NT2/D1 (cell line): Measurements from ENCODE around the gene ZFAND2A.
"Not testable (repeated sequence)": the region's sequence is repeated elsewhere in the genome, so short reads cannot be mapped to it uniquely, and the experiment has no call there.

Source experiments
- DNase-seq: peaks from one replicate; pipeline ENCODE4 v3.0.0-alpha.2; 2011; ENCODE audit warnings: low read depth, low spot score
- H3K27me3 ChIP-seq: 2 replicates; pipeline ENCODE4 v1.6.0; 2011; ENCODE audit warnings: mild to moderate bottlenecking; ENCODE audit not compliant: insufficient read length, insufficient read depth
- H3K36me3 ChIP-seq: 2 replicates; pipeline ENCODE4 v1.6.1; 2011; ENCODE audit warnings: mild to moderate bottlenecking, low read length, mixed read lengths; ENCODE audit not compliant: insufficient read depth, insufficient read length
- H3K4me1 ChIP-seq: 2 replicates; pipeline ENCODE4 v1.5.1; 2011; ENCODE audit not compliant: insufficient read depth, insufficient read length
- H3K4me3 ChIP-seq: 2 replicates; pipeline ENCODE4 v1.5.1; 2011; ENCODE audit warnings: low read depth; ENCODE audit not compliant: insufficient read length
- H3K9ac ChIP-seq: 2 replicates; pipeline ENCODE4 v1.6.0; 2011; ENCODE audit warnings: low read depth; ENCODE audit not compliant: insufficient read length
- H3K9me3 ChIP-seq: 2 replicates; pipeline ENCODE4 v1.5.1; 2011; ENCODE audit warnings: mild to moderate bottlenecking, low read length; ENCODE audit not compliant: insufficient read depth
- SUZ12 ChIP-seq: IDR thresholded peaks from 2 replicates; pipeline ENCODE4 v1.6.1; 2011; ENCODE audit not compliant: insufficient read length, insufficient read depth; ENCODE audit errors: extremely low read depth
- YY1 ChIP-seq: IDR thresholded peaks from 2 replicates; pipeline ENCODE4 v1.6.1; 2011; ENCODE audit not compliant: insufficient read length, insufficient read depth
- ZNF274 ChIP-seq: IDR thresholded peaks from 2 replicates; pipeline ENCODE4 v1.6.1; 2011; ENCODE audit warnings: mild to moderate bottlenecking, low read depth, low read length

The ZFAND2A gene

DNA sequence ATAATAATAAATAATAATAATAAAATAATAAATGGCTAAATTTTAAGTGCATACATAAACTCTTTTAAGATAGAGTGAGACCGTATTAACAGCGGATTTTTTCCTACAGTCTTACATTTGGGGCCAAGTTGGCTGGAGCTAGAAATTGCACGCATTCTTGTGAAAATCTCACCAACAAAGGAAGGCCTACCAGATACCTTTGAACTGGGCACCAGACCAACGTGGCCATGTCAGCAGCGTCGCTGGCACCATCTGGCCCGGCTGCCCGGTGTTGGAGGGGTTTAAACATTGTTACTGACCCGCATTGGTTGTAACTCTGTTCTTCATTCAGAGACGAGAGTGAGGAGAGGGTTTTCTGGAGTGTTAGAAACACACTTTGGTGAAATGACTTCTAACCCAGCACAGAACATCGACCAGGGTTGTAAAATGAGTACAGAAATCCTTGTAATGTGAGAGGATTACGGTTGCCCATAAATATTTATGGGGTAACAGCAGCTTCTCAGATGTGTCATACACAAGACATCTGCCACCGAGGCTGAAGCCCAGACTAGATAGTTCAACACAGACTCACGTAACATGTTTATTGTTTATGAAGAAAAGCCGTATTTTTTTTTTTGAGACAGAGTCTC is 38.1 kb upstream of the ZFAND2A start:
- H3K9ac ChIP-seq: no peak overlapping the region
- DNase-seq: no peak
- no peak overlapping the region for H3K4me3 ChIP-seq
- TF ChIP-seq ZNF274: no peak
- no peak for TF ChIP-seq SUZ12
- no peak for TF ChIP-seq YY1
- no peaks in the 10 kb centered on the region for H3K27me3 ChIP-seq
- H3K9me3 ChIP-seq: no peaks in the 10 kb centered on the region
- peaks cover 3% of the 10 kb centered on the region for H3K4me1 ChIP-seq
- H3K36me3 ChIP-seq: no peaks in the 10 kb centered on the region

DNA sequence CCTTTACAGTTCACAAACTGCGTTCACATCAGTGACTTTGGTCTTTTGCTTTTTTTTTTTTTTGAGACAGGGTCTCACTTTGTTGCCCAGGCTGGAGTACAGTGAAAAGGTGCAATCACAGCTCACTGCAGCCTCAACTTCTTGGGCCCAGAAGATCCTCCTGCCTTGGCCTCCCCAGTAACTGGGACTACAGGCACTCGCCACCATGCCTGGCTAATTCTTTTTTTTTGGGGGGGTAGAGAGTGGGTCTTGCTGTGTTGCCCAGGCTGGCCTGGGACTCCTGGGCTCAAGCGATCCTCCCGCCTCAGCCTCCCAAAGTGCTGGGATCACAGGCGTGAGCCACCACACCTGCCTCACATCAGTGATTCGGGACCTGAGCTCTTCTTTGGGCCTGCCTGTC is 37.0 kb upstream of the ZFAND2A start:
- H3K9ac ChIP-seq: no peak overlapping the region
- TF ChIP-seq ZNF274: no peak
- TF ChIP-seq YY1: no peak
- TF ChIP-seq SUZ12: no peak
- no peak for DNase-seq
- H3K4me1 ChIP-seq: peaks cover 3% of the 10 kb centered on the region
- H3K27me3 ChIP-seq: no peaks in the 10 kb centered on the region
- no peaks in the 10 kb centered on the region for H3K36me3 ChIP-seq
- no peak overlapping the region for H3K4me3 ChIP-seq
- H3K9me3 ChIP-seq: no peaks in the 10 kb centered on the region

DNA sequence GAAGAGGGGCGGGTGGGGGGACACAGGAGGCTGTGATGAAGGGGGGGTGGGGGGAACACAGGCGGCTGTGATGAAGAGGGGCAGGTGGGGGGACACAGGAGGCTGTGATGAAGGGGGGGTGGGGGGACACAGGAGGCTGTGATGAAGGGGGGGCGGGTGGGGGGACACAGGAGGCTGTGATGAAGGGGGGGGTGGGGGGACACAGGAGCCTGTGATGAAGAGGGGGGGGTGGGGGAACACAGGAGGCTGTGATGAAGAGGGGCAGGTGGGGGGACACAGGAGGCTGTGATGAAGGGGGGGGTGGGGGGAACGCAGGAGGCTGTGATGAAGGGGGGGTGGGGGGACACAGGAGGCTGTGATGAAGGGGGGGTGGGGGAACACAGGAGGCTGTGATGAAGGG is 36.4 kb upstream of the ZFAND2A start:
- not testable (repeated sequence) for DNase-seq, H3K4me1 ChIP-seq, H3K4me3 ChIP-seq, H3K9ac ChIP-seq, H3K9me3 ChIP-seq, H3K27me3 ChIP-seq, H3K36me3 ChIP-seq

DNA sequence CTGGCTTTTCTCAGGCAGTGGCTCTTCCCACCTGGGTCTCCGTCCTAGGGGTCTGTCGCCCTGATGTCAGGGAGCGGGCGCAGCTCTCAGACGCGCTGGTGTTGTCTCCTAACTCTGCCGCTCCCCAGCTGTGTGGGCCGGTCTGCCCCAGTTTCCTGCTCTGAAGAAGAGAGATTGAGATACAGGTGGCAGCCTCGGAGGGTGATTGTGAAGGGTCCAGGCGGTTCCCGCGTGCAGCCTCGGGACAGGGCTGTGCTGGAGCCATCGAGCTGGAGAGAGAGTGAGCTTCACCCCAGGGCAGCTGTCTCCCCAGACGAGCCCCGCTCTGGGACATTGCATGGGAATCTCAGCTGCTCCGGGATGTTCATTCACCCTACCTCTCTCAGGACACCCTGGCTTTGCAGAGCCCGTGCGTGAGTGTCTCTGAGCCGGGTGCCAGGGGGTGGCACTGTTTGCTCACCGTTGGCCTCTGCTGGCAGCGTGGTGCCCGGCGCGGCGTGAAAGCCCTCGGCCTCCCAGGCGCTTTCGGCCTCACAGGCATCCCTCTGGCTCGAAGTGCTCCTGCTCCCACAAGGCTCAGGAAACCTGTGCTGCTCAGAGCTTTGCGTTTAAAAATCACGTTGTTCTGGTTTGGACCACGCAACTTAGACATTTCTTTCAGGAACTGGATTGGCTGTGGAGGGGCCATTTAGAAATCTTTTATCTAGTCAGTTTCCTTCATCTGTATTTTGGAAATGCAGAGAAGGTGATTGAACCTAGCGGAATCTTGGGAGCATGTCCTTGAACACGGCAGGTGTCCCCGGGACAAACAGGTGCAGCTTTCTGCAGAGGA is 33.8 kb upstream of the ZFAND2A start:
- Histone ChIP-seq H3K9me3 (no peaks in the 10 kb centered on the region), H3K27me3 (no peaks in the 10 kb centered on the region), H3K4me3 (no peak overlapping the region), H3K36me3 (no peaks in the 10 kb centered on the region), H3K9ac (no peak overlapping the region), H3K4me1 (no peaks in the 10 kb centered on the region)
- DNase-seq: no peak
- TF ChIP-seq SUZ12 (no peak), YY1 (no peak), ZNF274 (no peak)

DNA sequence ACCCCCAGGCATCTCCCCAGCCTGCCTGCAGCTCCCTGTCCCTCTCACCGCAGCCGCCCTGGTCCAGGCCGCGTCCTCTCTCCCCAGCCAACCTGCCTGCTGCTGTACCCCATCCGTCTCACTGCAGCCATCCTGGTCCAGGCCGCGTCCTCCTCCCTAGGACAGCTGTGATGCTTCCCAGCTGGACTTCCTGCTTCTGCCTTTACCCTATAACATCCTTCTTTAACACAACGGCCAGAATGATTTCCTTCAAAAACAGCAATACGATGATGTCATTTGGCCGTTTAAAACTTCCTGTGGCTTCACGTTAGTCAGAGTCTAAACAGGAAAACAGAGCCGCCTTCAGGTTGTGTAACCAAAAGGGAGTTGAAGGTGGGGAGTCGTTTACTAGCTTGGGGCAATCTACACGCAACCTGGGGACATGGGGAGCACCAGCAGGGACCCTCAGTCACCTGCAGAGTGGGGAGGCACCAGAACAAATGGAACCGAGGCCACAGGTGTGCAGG is 32.2 kb upstream of the ZFAND2A start:
- no peak for DNase-seq
- Histone ChIP-seq H3K36me3 (no peaks in the 10 kb centered on the region), H3K9ac (no peak overlapping the region), H3K9me3 (no peaks in the 10 kb centered on the region), H3K27me3 (no peaks in the 10 kb centered on the region), H3K4me3 (no peak overlapping the region), H3K4me1 (no peaks in the 10 kb centered on the region)
- no peak for TF ChIP-seq ZNF274
- no peak for TF ChIP-seq SUZ12
- TF ChIP-seq YY1: no peak

DNA sequence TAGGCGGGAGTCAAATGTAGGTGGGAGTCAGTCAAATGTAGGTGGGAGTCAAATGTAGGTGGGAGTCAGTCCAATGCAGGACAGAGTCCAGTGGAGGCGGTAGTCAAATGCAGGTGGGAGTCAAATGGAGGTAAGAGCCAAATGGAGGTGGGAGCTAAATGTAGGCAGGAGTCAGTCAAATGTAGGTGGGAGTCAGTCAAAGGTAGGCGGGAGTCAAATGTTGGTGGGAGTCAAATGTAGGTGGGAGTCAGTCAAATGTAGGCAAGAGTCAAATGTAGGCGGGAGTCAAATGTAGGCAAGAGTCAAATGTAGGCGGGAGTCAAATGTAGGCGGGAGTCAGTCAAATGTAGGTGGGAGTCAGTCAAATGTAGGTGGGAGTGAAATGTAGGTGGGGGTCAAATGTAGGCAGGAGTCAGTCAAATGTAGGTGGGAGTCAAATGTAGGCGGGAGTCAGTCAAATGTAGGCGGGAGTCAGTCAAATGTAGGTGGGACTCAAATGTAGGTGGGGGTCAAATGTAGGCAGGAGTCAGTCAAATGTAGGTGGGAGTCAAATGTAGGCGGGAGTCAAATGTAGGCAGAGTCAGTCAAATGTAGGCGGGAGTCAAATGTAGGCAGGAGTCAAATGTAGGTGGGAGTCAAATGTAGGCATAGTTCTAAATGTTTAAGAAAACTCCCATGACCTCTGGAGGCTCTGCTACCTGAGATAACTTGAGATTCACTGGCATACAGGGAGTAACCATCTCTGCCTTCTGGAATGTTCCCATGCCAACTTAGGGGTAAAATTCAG is 30.2 kb upstream of the ZFAND2A start:
- Histone ChIP-seq H3K36me3 (no peaks in the 10 kb centered on the region), H3K4me1 (no peaks in the 10 kb centered on the region), H3K9ac (no peak overlapping the region), H3K4me3 (no peak overlapping the region), H3K9me3 (no peaks in the 10 kb centered on the region), H3K27me3 (no peaks in the 10 kb centered on the region)
- DNase-seq: no peak
- TF ChIP-seq YY1 (no peak), ZNF274 (no peak), SUZ12 (no peak)

DNA sequence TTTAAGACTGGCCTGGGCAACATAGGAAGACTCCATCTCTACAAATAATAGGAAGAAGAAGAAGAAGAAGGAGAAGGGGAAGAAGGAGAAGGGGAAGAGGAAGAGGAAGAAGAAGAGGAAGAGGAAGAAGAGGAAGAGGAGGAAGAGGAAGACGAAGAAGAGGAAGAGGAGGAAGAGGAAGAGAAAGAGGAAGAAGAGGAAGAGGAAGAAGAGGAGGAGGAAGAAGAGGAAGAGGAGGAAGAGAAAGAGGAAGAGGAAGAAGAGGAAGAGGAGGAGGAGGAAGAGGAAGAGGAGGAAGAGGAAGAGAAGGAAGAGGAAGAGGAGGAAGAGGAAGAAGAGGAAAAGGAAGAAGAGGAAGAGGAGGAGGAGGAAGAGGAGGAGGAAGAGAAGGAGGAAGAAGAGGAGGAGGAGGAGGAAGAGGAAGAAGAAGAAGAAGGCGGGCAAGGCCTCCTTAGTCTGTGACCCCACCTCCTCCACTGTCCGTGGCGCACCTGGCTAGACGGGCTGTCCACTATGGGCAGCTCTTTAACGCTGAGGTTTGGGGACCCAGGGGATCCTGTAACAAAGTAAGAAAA is 28.8 kb upstream of the ZFAND2A start:
- no peak overlapping the region for H3K9ac ChIP-seq
- no peaks in the 10 kb centered on the region for H3K4me1 ChIP-seq
- no peaks in the 10 kb centered on the region for H3K9me3 ChIP-seq
- no peak for DNase-seq
- H3K36me3 ChIP-seq: no peaks in the 10 kb centered on the region
- H3K4me3 ChIP-seq: no peak overlapping the region
- no peak for TF ChIP-seq ZNF274
- no peak for TF ChIP-seq SUZ12
- TF ChIP-seq YY1: no peak
- H3K27me3 ChIP-seq: no peaks in the 10 kb centered on the region
